Vagina (tissue), 2 donors: ENCODE data around the gene GAB2.

Experiments
- CTCF ChIP-seq, 3 experiments: fragments of 450-650 bp in 2 of 3; fragments of 200-600 bp in 1 of 3; sonication (generic) in 1 of 3; IDR thresholded peaks; one replicate each; pipeline ENCODE4 v1.5.1; 2017 to 2019; ENCODE audit warnings: antibody characterized with exemption in 3 of 3, mild to moderate bottlenecking in 2 of 3, moderate library complexity in 2 of 3
- POLR2A ChIP-seq, 2 donors: fragments of 450-650 bp; IDR thresholded peaks; one replicate each; pipeline ENCODE4 v1.6.1; 2017; ENCODE audit warnings: antibody characterized with exemption in 2 of 2, mild to moderate bottlenecking in 2 of 2, moderate library complexity in 2 of 2
- POLR2AphosphoS5 ChIP-seq, 2 donors: sonication (generic); formaldehyde crosslinking; IDR thresholded peaks; one replicate each; pipeline ENCODE4 v1.9.0; 2017; ENCODE audit warnings: antibody characterized with exemption in 2 of 2, mild to moderate bottlenecking in 2 of 2, low read depth in 1 of 2; ENCODE audit not compliant: insufficient read depth in 1 of 2

DNA sequence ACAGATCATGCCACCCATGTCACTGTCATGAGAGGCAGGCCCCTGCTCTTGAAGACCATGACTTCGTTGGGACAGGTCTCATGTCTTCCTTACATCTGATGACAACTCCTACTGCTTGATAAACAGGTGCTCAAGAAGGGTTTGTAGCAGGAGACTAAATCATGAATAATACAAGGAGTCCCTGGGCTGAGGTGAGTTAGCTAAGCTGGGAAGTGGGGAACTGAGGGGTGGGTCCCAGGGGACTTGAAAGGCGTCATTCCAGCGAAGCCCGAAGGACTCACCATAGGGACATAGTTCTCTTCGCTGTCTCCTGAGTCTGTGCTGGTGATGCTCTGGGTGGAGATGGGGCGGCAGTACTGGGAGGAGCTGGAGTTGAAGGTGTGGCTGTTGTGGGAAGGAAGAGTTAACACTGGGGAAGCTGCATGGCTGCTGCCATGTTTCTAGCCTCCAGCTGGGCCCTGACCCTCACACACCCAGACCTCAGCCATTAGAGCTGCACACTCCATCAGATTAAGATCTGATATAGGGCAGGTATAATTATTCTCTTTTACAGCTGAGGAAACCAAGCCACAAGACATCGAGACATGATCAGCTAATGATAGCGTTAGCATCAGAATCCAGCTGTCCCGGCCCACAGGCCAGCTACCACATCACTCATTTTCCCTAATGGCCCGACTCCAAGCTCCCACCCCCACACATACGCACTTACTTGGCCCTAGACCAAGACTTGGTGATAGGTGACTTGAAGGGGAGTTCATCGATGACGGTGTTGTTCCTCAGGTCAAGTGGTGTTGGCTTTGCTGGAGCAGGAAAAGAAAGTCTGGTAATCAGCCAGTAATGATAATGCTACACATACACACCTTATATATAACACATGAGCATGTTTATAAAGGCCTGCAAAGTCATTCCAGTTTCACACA lies 196.0 kb downstream of the GAB2 start:
- TF ChIP-seq CTCF (IDR thresholded peaks at IDR 0.05) (no peak), POLR2AphosphoS5 (IDR thresholded peaks at IDR 0.05; ENCODE audit: insufficient read depth in 1 of 2, low read depth in 1 of 2) (no peak), POLR2A (IDR thresholded peaks at IDR 0.05) (no peak)
